ENCODE results near the gene SPACA6.

DNA sequence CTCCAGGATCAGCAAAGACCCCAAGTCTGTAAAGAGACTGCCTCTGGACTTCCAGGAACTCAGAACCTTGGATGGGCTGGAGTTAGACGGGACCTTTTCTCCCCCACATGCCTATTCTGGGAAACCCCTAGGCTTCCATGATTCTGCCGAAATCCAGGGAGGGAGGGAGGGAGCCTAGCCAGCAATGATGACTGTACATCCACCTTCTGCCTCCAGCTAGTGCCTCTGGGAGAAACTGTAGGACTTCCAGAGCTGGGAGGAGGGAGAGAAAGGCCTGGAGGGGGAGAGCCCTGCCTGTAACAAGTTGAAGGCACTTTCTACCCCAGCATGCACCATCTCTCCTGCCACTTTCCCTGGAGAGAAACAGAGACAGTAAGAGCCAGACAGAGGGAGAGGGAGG, 36.7 kb downstream of the SPACA6 start:
- no peak for TF ChIP-seq EZH2 (IDR thresholded peaks at IDR 0.05; ENCODE audit: low read depth)
- no peak for TF ChIP-seq CTCF (conservative IDR thresholded peaks at IDR 0.05)

Data from PC-9 (cell line).